K562 (cell line): Measurements from ENCODE around the gene ACVR2B. TPM values are rescaled to one million over a fixed set of nuclear protein-coding genes. Genes with fewer than 3 reads are reported as not detected.

Experiments used
- CREB3L1 ChIP-seq: fragments of 450-650 bp; IDR thresholded peaks from 2 replicates; pipeline ENCODE4 v1.6.1; 2014; ENCODE audit warnings: low read depth, mild to moderate bottlenecking, moderate library complexity, borderline replicate concordance
- GABPB1 ChIP-seq: sonication (generic); formaldehyde crosslinking; IDR thresholded peaks from 2 replicates; pipeline ENCODE4 v1.8.0; 2022; ENCODE audit warnings: mild to moderate bottlenecking, missing genetic modification reagents
- HNRNPL ChIP-seq: fragments of 200-400 bp; formaldehyde crosslinking; IDR thresholded peaks from 2 replicates; pipeline ENCODE4 v1.6.1; 2017; ENCODE audit warnings: low read depth, mild to moderate bottlenecking, low read length
- MNT ChIP-seq, 2 experiments: fragments of 450-650 bp; conservative IDR thresholded peaks; 2 replicates each; pipeline ENCODE4 v1.6.1; 2017; ENCODE audit warnings: mild to moderate bottlenecking in 2 of 2, moderate library complexity in 2 of 2
- RB1 ChIP-seq: fragments of 450-650 bp; IDR thresholded peaks from 2 replicates; pipeline ENCODE4 v1.6.1; 2017; ENCODE audit warnings: low read depth, mild to moderate bottlenecking
- RBBP5 ChIP-seq: fragments of 200-600 bp; sonication (generic); IDR thresholded peaks from 2 replicates; pipeline ENCODE4 v1.6.1; 2012; ENCODE audit warnings: borderline replicate concordance, mild to moderate bottlenecking, low read length, control low read depth, inconsistent platforms; ENCODE audit not compliant: insufficient read depth, poor library complexity, severe bottlenecking
- REST ChIP-seq, 2 experiments: fragments of 450-650 bp; formaldehyde crosslinking in 1 of 2; IDR thresholded peaks; 2 replicates each; pipeline versions ENCODE4 v1.4.0 to v1.6.1; 2014 to 2020; ENCODE audit warnings: mild to moderate bottlenecking in 2 of 2, borderline replicate concordance in 1 of 2, low read depth in 1 of 2
- SMAD4 ChIP-seq: fragments of 250-450 bp; sonication (Bioruptor Pico); conservative IDR thresholded peaks from 2 replicates; pipeline ENCODE4 v1.8.0; 2021; ENCODE audit warnings: inconsistent platforms, mild to moderate bottlenecking, moderate library complexity
- SNIP1 ChIP-seq: fragments of 450-650 bp; IDR thresholded peaks from 2 replicates; pipeline ENCODE4 v1.7.1; 2017; ENCODE audit warnings: low read depth, mild to moderate bottlenecking
- ZNF518B ChIP-seq: fragments of 250-450 bp; sonication (Bioruptor Pico); IDR thresholded peaks from 2 replicates; pipeline ENCODE4 v1.5.0; 2021; ENCODE audit warnings: mild to moderate bottlenecking, moderate library complexity
- polyA plus RNA-seq, 8 experiments: library from polyadenylated mRNA; depleted of rRNA in 4 of 8; stranded (reverse) in 5 of 8; unstranded in 3 of 8; fragments of >200 nt; fragmentation: Nextera tagmentation in 2 of 8; fragmentation: Illumina TruSeq in 1 of 8; extraction: Ambion mirVana in 2 of 8; extraction: Trizol in 1 of 8; gene quantifications; 2 replicates each; pipeline versions ENCODE4 v1.2.1 to v1.2.3, GENCODE V29; 2011 to 2014; ENCODE audit warnings: inconsistent platforms in 1 of 8, missing spikeins in 1 of 8
- total RNA-seq, 7 experiments: library from RNA; depleted of rRNA in 6 of 7; stranded (reverse); fragments of >200 nt in 6 of 7; fragmentation: Illumina TruSeq in 2 of 7; extraction: Trizol in 2 of 7; gene quantifications; 2 replicates each; pipeline versions ENCODE4 v1.2.1 to v1.2.3, GENCODE V29; 2011 to 2021; ENCODE audit warnings: low replicate concordance in 1 of 7

Gene ACVR2B
- total and polyA plus RNA-seq, 9 of the 15 experiments (the other 6 are each of a cell fraction or from before 2014, with no cell fraction given) = 1.8 to 23.7 (median 7.1) TPM

- TF ChIP-seq SMAD4 (CRISPR knock-in tag) (peak; percentile 57), RBBP5 (peak; percentile 24), SNIP1 (no peak), GABPB1 (CRISPR knock-in tag) (peak; percentile 61; the same call in 1 of the 2 replicates), REST (IDR thresholded peaks at IDR 0.05; ENCODE audit: borderline replicate concordance) (peak; percentile 57), REST (CRISPR knock-in tag; IDR thresholded peaks at IDR 0.05; ENCODE audit: low read depth) (peak; percentile 82; the same call in 1 of the 2 replicates), HNRNPL (no peak), ZNF518B (CRISPR knock-in tag) (no peak), RB1 (peak; percentile 87; the same call in 1 of the 2 replicates), CREB3L1 (0 out of 2 replicates have a peak, but pooled peaks have one; percentile 38), MNT (conservative IDR thresholded peaks at IDR 0.05) (peak; percentile 9 to 24; a peak in 2 of 4 replicates)
Observed at GRCh38 chr3:38454178-38454883, 641 bp downstream of the ACVR2B start (continued).
